WERI-Rb-1 (cell line): ENCODE measurements around the gene CTDSPL.

Experiments used
- DNase-seq: peaks from one replicate; pipeline ENCODE4 v3.0.0-alpha.2; 2020
- H3K27ac ChIP-seq: fragments of 250-450 bp; sonication (Bioruptor Pico); 2 replicates; pipeline ENCODE4 v1.5.1; 2020; ENCODE audit warnings: mild to moderate bottlenecking, moderate library complexity
- H3K27me3 ChIP-seq: fragments of 250-450 bp; sonication (Bioruptor Pico); 2 replicates; pipeline ENCODE4 v1.5.1; 2021; ENCODE audit warnings: mild to moderate bottlenecking, low read depth, moderate library complexity; ENCODE audit not compliant: insufficient read depth, severe bottlenecking
- H3K36me3 ChIP-seq: fragments of 250-450 bp; sonication (Bioruptor Pico); 2 replicates; pipeline ENCODE4 v1.5.1; 2020; ENCODE audit warnings: mild to moderate bottlenecking, moderate library complexity
- H3K4me3 ChIP-seq: 2 replicates; pipeline ENCODE4 v1.5.1; 2011; ENCODE audit warnings: low read depth, mild to moderate bottlenecking, control low read depth, low read length
- H3K9me3 ChIP-seq: fragments of 250-450 bp; sonication (Bioruptor Pico); 2 replicates; pipeline ENCODE4 v1.5.1; 2021; ENCODE audit warnings: mild to moderate bottlenecking, moderate library complexity; ENCODE audit not compliant: severe bottlenecking
- TF ChIP-seq, protein P1 (sequence below): IDR thresholded peaks from 2 replicates; pipeline ENCODE4 v1.5.1; 2011; ENCODE audit warnings: low read depth, mild to moderate bottlenecking, control low read depth, inconsistent platforms, low read length

Gene CTDSPL

GRCh38 chr3:38003817-38004414 lies 142.2 kb downstream of the CTDSPL start:
- Histone ChIP-seq H3K27me3 (no peaks in the 10 kb centered on the region), H3K27ac (no peak overlapping the region), H3K9me3 (no peaks in the 10 kb centered on the region), H3K4me3 (no peak overlapping the region), H3K36me3 (no peaks in the 10 kb centered on the region; the same call in 1 of the 2 replicates)
- TF ChIP-seq, protein P1, sequence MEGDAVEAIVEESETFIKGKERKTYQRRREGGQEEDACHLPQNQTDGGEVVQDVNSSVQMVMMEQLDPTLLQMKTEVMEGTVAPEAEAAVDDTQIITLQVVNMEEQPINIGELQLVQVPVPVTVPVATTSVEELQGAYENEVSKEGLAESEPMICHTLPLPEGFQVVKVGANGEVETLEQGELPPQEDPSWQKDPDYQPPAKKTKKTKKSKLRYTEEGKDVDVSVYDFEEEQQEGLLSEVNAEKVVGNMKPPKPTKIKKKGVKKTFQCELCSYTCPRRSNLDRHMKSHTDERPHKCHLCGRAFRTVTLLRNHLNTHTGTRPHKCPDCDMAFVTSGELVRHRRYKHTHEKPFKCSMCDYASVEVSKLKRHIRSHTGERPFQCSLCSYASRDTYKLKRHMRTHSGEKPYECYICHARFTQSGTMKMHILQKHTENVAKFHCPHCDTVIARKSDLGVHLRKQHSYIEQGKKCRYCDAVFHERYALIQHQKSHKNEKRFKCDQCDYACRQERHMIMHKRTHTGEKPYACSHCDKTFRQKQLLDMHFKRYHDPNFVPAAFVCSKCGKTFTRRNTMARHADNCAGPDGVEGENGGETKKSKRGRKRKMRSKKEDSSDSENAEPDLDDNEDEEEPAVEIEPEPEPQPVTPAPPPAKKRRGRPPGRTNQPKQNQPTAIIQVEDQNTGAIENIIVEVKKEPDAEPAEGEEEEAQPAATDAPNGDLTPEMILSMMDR: no peak
- DNase-seq: no peak

DNA sequence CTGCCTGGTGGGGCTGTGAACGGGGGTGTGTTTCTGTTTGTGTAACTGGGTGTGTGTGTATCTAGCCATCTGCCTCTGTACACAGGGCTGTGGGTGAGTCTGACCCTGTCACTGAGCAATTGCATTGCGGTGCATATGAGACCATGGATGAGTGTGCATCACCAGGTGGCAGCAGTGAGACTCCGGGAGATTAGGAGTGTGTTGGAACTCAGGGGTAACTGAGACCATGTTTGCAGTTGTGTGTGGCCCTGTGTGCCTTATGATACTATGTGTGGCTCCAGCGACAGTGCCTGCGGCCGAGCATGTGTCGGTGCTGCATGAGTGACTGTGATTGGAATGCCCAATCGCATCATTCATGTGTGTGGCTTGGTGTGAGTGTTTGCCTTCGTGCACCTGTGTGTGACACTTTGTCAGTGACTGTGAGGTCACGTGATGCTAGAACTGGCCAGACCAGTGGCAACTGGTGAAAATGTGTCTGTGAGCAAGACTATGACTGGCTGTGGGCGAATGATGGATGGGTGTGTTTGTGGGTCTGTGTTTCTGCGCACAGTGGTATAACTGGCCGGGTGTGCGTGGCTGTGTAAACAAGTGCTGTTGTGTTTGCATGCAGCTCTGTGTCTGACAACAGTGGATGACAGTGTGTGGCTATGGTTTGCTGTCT lies 142.9 kb downstream of the CTDSPL start:
- Histone ChIP-seq H3K36me3 (no peaks in the 10 kb centered on the region; the same call in 1 of the 2 replicates), H3K9me3 (no peaks in the 10 kb centered on the region), H3K27me3 (no peaks in the 10 kb centered on the region), H3K4me3 (no peak overlapping the region), H3K27ac (no peak overlapping the region)
- DNase-seq: peak; percentile 71
- TF ChIP-seq, protein P1: peak; percentile 88

DNA sequence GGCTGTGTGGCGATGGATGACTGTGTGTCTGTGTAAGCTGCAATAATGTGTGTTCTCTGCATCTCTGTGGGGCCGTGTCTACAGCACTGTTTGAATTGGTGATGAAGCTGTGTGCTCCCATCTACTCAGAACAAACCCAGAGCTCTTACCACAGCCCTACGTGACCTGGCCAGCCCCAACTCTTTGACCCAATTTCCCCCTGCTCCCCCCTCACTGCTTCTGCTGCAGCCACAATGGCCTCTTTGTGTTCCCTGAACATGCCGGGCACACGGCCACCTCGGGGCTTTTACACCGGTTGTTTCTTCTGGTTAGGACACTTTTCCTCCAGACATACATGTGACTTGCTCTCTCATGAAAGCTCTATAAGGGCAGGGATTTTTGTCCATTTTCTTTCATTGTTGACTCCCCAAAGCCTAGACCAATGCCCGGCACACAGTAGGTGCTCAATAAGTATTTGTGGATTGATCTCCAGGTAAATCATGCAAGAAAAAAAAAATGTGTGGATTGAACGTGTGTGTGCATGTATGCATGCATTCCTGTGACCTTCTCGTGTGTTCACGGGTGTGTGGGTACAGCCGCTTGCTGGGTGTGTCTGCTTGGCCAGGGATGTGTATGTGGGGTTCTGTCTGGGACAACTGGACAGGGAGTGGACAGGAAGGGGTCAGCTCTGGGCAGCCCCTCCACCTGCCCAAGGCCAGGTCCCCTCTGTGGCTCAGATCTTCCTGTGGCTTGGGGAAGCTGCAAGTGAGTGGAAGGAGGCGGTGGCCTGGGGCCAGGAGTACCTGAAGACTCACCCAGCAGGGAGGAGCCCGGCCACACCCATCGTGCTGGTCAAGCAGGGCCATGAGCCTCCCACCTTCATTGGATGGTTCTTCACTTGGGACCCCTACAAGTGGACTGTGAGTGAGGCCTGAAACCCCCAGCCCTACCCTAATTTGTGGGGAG lies 143.7 kb downstream of the CTDSPL start:
- TF ChIP-seq, protein P1: no peak
- no peaks in the 10 kb centered on the region for H3K27me3 ChIP-seq
- H3K36me3 ChIP-seq: no peaks in the 10 kb centered on the region; the same call in 1 of the 2 replicates
- no peak overlapping the region for H3K4me3 ChIP-seq
- H3K9me3 ChIP-seq: no peaks in the 10 kb centered on the region
- no peak for DNase-seq
- no peak overlapping the region for H3K27ac ChIP-seq

DNA sequence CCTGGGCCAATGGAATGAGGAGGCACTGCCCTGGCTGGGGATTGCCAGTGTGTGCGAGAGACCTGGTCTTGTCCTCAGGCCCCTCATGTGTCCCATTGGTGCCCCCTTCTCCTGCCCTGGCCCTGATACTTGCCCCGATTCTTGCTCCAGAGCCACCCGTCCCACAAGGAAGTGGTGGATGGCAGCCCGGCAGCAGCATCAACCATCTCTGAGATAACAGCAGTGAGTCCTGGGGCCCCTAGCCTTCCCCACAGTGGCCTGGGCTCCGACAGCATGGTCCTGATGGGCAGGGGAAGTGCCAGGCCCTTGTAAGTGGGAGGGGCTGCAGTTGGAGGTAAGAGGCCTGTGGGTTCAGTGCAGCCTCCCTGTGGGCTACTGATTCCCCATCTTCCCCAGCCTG lies 144.4 kb downstream of the CTDSPL start:
- DNase-seq: no peak
- Histone ChIP-seq H3K4me3 (no peak overlapping the region), H3K36me3 (no peaks in the 10 kb centered on the region; the same call in 1 of the 2 replicates), H3K27me3 (no peaks in the 10 kb centered on the region), H3K9me3 (no peaks in the 10 kb centered on the region), H3K27ac (no peak overlapping the region)
- TF ChIP-seq, protein P1: no peak

DNA sequence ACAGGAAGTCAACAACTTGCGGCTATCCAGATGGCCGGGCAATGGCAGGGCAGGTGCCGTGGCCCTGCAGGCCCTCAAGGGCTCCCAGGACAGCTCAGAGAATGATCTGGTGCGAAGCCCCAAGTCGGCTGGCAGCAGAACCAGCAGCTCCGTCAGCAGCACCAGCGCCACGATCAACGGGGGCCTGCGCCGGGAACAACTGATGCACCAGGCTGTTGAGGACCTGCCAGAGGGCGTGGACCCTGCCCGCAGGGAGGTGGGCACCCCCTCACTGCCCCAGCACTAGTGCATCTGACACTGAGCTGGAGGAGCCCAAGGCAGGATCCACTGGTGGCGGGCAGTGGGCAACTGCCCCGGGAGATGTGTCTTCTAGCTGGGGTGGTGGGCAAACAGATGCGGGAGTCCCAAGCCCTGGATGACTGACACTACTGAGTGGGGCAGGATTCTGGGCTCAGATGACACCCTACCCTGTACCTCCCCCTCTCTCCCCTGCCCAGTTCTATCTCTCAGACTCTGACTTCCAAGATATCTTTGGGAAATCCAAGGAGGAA lies 144.8 kb downstream of the CTDSPL start:
- H3K27ac ChIP-seq: no peak overlapping the region
- H3K4me3 ChIP-seq: no peak overlapping the region
- H3K9me3 ChIP-seq: no peaks in the 10 kb centered on the region
- no peak for DNase-seq
- no peaks in the 10 kb centered on the region; the same call in 1 of the 2 replicates for H3K36me3 ChIP-seq
- TF ChIP-seq, protein P1: no peak
- H3K27me3 ChIP-seq: no peaks in the 10 kb centered on the region
